ENCODE measurements around the gene F5.

- TF ChIP-seq POLR2AphosphoS5 (IDR thresholded peaks at IDR 0.05; ENCODE audit: borderline replicate concordance, low read depth, low read length), result no peak
- no peak for TF ChIP-seq EZH2 (IDR thresholded peaks at IDR 0.05)
Observed at GRCh38 chr1:169594391-169594790, 8.1 kb upstream of the F5 start.
